Brain microvascular endothelial cell (primary cell): Measurements from ENCODE around the gene SLC12A5.
"Not testable (repeated sequence)": the region's sequence is repeated elsewhere in the genome, so short reads cannot be mapped to it uniquely, and the experiment has no call there.

ENCODE experiments used
- DNase-seq: peaks from one replicate; pipeline ENCODE4 v3.0.0-alpha.2; 2020
- H3K27ac ChIP-seq: fragments of 250-450 bp; sonication (Bioruptor Pico); 2 replicates; pipeline ENCODE4 v1.5.1; 2020; ENCODE audit warnings: mild to moderate bottlenecking, moderate library complexity
- H3K27me3 ChIP-seq: fragments of 250-450 bp; sonication (Bioruptor Pico); replicated peaks from 2 replicates; pipeline ENCODE4 v1.5.1; 2020; ENCODE audit warnings: mild to moderate bottlenecking
- H3K36me3 ChIP-seq: fragments of 250-450 bp; sonication (Bioruptor Pico); replicated peaks from 2 replicates; pipeline ENCODE4 v1.5.1; 2020; ENCODE audit warnings: mild to moderate bottlenecking
- H3K4me3 ChIP-seq: 2 replicates; pipeline ENCODE4 v1.5.1; 2011; ENCODE audit warnings: low read depth, mild to moderate bottlenecking, control low read depth, low read length, moderate library complexity
- CTCF ChIP-seq: IDR thresholded peaks from 2 replicates; pipeline ENCODE4 v1.5.1; 2011; ENCODE audit warnings: low read depth, mild to moderate bottlenecking, moderate library complexity, low read length, control low read depth, inconsistent platforms; ENCODE audit errors: missing control alignments
- in situ Hi-C: cut with HindIII; loops from 2 replicates; pipeline ENCODE4 v1.10.0; 2017; ENCODE audit warnings: low sequenced_read_pairs, low pct_ligation_motif_present

The SLC12A5 gene

GRCh38 chr20:46089417-46090388 is 60.7 kb downstream of the SLC12A5 start, which contains the start of gene NCOA5:
NCOA5 (minus strand) TSS chr20:46089962; CDS start chr20:46079424, 10,538 bp downstream.
- peak; percentile 94 for DNase-seq
- Histone ChIP-seq H3K27me3 (no peaks in the 10 kb centered on the region), H3K27ac (peak within 1 kb of the TSS; percentile 95), H3K36me3 (no peaks in the 10 kb centered on the region), H3K4me3 (peak within 1 kb of the TSS; percentile 89)
- TF ChIP-seq CTCF: peak; percentile 2
- in situ Hi-C loops: no loop called here

- H3K4me3 ChIP-seq, H3K27me3 ChIP-seq, H3K27ac ChIP-seq, DNase-seq, in situ Hi-C loops, H3K36me3 ChIP-seq: not testable (repeated sequence)
Observed at GRCh38 chr20:46091622-46092535, 62.9 kb downstream of the SLC12A5 start.

GRCh38 chr20:46093531-46093930 is 64.5 kb downstream of the SLC12A5 start:
- Histone ChIP-seq H3K27me3 (peaks cover 5% of the 10 kb centered on the region), H3K4me3 (no peak overlapping the region), H3K36me3 (no peaks in the 10 kb centered on the region), H3K27ac (no peak overlapping the region)
- no peak for DNase-seq
- in situ Hi-C loops: no loop called here
- peak; percentile 36 for TF ChIP-seq CTCF

GRCh38 chr20:46099491-46100287 is 70.7 kb downstream of the SLC12A5 start:
- DNase-seq: no peak
- H3K36me3 ChIP-seq: no peaks in the 10 kb centered on the region
- H3K27ac ChIP-seq: no peak overlapping the region
- no peak overlapping the region for H3K4me3 ChIP-seq
- H3K27me3 ChIP-seq: peaks cover 14% of the 10 kb centered on the region
- in situ Hi-C loops: no loop called here
- peak; percentile 13 for TF ChIP-seq CTCF

GRCh38 chr20:46100444-46100843 is 71.4 kb downstream of the SLC12A5 start:
- H3K27ac ChIP-seq, in situ Hi-C loops, H3K4me3 ChIP-seq, H3K36me3 ChIP-seq, DNase-seq: not testable (repeated sequence)
- peaks cover 16% of the 10 kb centered on the region for H3K27me3 ChIP-seq

- in situ Hi-C loops: no loop called here
Observed at GRCh38 chr20:46100988-46101387, 72.0 kb downstream of the SLC12A5 start.

More at GRCh38 chr20:46100988-46101387, 72.0 kb downstream of the SLC12A5 start:
- TF ChIP-seq CTCF: no peak
- Histone ChIP-seq H3K27ac (no peak overlapping the region), H3K27me3 (peaks cover 16% of the 10 kb centered on the region), H3K36me3 (no peaks in the 10 kb centered on the region), H3K4me3 (no peak overlapping the region)
- no peak for DNase-seq
